ENCODE measurements around the gene TOX3. TPM values are rescaled to one million over a fixed set of nuclear protein-coding genes. Genes with fewer than 3 reads are reported as not detected.

TOX3 gene
- total RNA-seq, 4 donors from 2014 or later = 0.12 to 4.8 (median 2.0) TPM; not detected in 1

DNA sequence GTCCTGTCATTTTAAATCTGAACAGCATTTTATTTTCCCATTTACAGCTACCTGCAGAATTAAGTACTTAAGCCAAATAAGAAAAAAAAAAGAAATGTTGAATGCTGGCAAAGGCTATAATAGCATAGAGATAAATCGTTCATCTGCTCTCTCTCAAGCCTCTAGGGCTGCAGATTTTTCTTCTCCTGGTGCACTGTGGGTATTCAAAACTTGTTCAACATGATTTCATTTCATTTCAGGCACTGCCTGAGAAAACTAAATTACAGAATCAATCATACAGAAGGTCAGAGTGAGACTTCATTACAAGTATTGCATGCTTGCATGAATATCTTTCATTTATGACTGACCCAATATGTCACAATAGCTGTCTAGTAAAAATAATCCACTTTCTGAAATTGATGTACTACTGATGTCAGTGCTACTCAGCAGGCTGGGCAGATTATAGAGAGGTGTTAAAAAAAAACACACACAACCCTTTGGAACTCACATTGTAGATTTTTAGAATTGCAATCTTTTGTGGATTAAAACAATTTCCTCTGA, 86.2 kb downstream of the TOX3 start:
- Histone ChIP-seq H3K27me3 (no peaks in the 10 kb centered on the region), H3K27ac (no peak overlapping the region), H3K36me3 (no peaks in the 10 kb centered on the region), H3K4me1 (no peaks in the 10 kb centered on the region), H3K4me3 (no peak overlapping the region), H3K9me3 (no peaks in the 10 kb centered on the region)
- TF ChIP-seq, protein P1, sequence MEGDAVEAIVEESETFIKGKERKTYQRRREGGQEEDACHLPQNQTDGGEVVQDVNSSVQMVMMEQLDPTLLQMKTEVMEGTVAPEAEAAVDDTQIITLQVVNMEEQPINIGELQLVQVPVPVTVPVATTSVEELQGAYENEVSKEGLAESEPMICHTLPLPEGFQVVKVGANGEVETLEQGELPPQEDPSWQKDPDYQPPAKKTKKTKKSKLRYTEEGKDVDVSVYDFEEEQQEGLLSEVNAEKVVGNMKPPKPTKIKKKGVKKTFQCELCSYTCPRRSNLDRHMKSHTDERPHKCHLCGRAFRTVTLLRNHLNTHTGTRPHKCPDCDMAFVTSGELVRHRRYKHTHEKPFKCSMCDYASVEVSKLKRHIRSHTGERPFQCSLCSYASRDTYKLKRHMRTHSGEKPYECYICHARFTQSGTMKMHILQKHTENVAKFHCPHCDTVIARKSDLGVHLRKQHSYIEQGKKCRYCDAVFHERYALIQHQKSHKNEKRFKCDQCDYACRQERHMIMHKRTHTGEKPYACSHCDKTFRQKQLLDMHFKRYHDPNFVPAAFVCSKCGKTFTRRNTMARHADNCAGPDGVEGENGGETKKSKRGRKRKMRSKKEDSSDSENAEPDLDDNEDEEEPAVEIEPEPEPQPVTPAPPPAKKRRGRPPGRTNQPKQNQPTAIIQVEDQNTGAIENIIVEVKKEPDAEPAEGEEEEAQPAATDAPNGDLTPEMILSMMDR (IDR thresholded peaks at IDR 0.05) = no peak
- TF ChIP-seq EP300 (IDR thresholded peaks at IDR 0.05) (no peak), POLR2AphosphoS5 (IDR thresholded peaks at IDR 0.05) (no peak), POLR2A (IDR thresholded peaks at IDR 0.05) (no peak)
- ATAC-seq = no peak
- 0 to 11% methylated on average over 1 of the region's 1 CpG for WGBS, 2 donors (ENCODE audit: low coverage in 1 of 2)

DNA sequence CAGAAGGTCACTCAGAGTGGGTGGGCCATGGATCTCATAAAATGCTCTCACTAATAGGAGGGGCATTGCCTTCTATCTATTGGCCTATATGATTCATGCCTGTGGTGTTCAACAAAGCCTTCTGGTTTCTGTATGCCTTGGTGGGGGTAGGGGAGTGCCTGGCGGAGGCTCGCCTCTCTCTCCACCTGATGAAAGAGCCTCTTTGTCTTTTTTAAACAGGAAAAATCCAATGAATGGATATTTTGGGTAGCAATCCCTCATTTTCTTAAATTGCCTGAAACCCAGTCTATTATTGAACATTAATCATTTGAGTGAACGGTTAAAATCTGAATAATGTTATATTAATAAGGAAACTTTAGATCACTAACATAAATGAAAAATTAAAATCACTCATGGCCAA, 90.6 kb downstream of the TOX3 start:
- no peak for TF ChIP-seq EP300 (IDR thresholded peaks at IDR 0.05)
- TF ChIP-seq, protein P1 (IDR thresholded peaks at IDR 0.05) = no peak
- no peak for TF ChIP-seq POLR2A (IDR thresholded peaks at IDR 0.05)
- TF ChIP-seq POLR2AphosphoS5 (IDR thresholded peaks at IDR 0.05) = no peak
- 79 to 85% methylated on average over 3 of the region's 3 CpGs for WGBS, 2 donors (ENCODE audit: low coverage in 1 of 2)
- ATAC-seq = no peak
- Histone ChIP-seq H3K36me3 (no peaks in the 10 kb centered on the region), H3K4me1 (peaks cover 0 to 7% (median 0%) of the 10 kb centered on the region in 3 donors), H3K4me3 (no peak overlapping the region), H3K9me3 (no peaks in the 10 kb centered on the region), H3K27ac (no peak overlapping the region), H3K27me3 (no peaks in the 10 kb centered on the region)

DNA sequence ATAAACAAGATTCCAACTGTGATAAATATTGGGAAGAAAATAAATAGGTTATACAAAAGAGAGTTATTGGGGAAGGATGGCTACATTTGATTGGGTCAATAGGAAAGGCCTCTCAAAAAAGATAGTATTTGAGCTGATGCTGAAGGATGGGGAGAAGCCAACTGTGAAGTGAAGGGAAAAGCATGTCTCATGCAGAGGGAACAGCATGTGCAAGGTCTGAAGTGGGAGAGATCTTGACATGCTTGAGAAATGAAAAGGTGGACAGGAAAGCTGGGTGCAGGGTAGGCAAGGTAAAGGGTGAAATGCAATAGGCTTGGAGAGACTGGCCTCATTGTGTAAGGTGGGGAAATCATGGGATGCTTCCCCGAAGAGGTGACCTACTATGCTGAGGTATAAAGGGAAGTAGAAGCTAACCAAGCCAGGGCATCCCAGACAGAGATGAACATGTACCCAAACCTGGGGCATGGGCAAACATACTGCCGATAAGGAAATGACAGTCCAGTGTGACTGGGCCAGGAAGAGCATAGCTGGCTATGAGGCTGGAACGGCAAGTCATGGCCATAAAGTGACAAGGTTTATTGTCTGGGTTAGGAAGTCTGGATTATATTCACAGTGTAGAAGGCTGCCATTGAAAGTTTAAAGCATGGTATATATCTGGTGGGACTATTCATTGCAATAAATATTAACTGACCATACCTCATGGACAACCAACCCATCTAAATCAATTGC, 91.2 kb downstream of the TOX3 start:
- H3K4me3 ChIP-seq = no peak overlapping the region
- no peaks in the 10 kb centered on the region for H3K36me3 ChIP-seq
- WGBS, 2 donors (ENCODE audit: low coverage in 1 of 2) = 93 to 100% methylated on average over 2 to 3 of the region's 3 CpGs
- no peak for TF ChIP-seq POLR2AphosphoS5 (IDR thresholded peaks at IDR 0.05)
- TF ChIP-seq, protein P1 (IDR thresholded peaks at IDR 0.05) = no peak
- no peak for TF ChIP-seq EP300 (IDR thresholded peaks at IDR 0.05)
- no peak for TF ChIP-seq POLR2A (IDR thresholded peaks at IDR 0.05)
- no peak overlapping the region for H3K27ac ChIP-seq
- H3K9me3 ChIP-seq = no peaks in the 10 kb centered on the region
- ATAC-seq = no peak
- H3K4me1 ChIP-seq = peaks cover 0 to 7% (median 0%) of the 10 kb centered on the region in 3 donors
- no peaks in the 10 kb centered on the region for H3K27me3 ChIP-seq

DNA sequence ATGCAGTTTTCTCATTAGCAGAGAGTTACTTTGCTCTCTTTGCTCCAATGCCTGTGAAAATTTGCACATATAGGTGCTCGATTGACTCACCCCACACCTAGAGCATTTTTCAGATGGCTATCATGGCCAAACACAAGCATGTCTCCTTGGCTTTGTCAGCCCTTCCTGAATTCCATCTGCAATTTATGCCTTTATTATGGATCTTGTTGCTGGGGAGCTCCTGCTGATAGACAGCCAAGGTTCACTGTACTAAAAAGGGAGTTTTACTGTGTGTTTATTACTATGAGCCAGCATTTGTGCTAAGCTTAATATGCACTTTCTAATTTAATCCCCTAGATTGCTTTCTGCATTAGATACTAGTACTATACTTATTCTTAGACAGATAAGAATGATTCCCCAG, 93.3 kb downstream of the TOX3 start:
- Histone ChIP-seq H3K4me3 (no peak overlapping the region), H3K9me3 (no peaks in the 10 kb centered on the region), H3K36me3 (no peaks in the 10 kb centered on the region), H3K27ac (no peak overlapping the region), H3K4me1 (peaks cover 0 to 7% (median 0%) of the 10 kb centered on the region in 3 donors), H3K27me3 (no peaks in the 10 kb centered on the region)
- ATAC-seq = no peak
- TF ChIP-seq POLR2A (IDR thresholded peaks at IDR 0.05) = no peak
- no peak for TF ChIP-seq POLR2AphosphoS5 (IDR thresholded peaks at IDR 0.05)
- no peak for TF ChIP-seq EP300 (IDR thresholded peaks at IDR 0.05)
- 29 to 33% methylated on average over 1 of the region's 1 CpG for WGBS, 2 donors (ENCODE audit: low coverage in 1 of 2)

DNA sequence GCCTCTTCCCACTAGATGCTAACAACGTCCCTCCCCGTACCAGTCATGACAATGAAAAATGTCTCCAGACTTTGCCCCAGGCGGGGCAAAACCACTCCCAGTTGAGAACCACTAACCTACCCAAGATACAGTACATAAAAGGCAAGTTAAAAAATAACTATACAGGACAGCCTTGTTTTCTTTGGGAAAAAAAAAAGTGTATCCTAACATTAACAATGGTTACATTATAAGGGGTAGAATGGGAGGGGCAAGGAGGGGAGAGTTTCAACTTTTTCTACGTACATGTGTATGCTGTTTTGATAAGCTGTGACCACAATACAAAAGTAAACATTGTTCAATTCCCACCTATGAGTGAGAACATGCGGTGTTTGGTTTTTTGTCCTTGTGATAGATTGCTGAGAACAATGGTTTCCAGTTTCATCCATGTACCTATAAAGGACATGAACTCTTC, 94.9 kb downstream of the TOX3 start:
- H3K36me3 ChIP-seq = no peaks in the 10 kb centered on the region
- ATAC-seq = no peak
- WGBS, 2 donors (ENCODE audit: low coverage in 1 of 2) = 86% methylated on average over 4 of the region's 5 CpGs
- H3K27me3 ChIP-seq = no peaks in the 10 kb centered on the region
- H3K4me3 ChIP-seq = no peak overlapping the region
- TF ChIP-seq EP300 (IDR thresholded peaks at IDR 0.05) (no peak), POLR2A (IDR thresholded peaks at IDR 0.05) (no peak)
- TF ChIP-seq, protein P1 (IDR thresholded peaks at IDR 0.05) = no peak
- no peak overlapping the region for H3K27ac ChIP-seq
- H3K9me3 ChIP-seq = no peaks in the 10 kb centered on the region
- H3K4me1 ChIP-seq = peaks cover 0 to 7% (median 0%) of the 10 kb centered on the region in 3 donors

Data from gastroesophageal sphincter (tissue), 4 donors.